Measurements from ENCODE around the gene BRINP3. TPM values are rescaled to one million over a fixed set of nuclear protein-coding genes. Genes with fewer than 3 reads are reported as not detected.

Gene BRINP3
- total RNA-seq, 1 donor from 2014 or later: 0.10 TPM

DNA sequence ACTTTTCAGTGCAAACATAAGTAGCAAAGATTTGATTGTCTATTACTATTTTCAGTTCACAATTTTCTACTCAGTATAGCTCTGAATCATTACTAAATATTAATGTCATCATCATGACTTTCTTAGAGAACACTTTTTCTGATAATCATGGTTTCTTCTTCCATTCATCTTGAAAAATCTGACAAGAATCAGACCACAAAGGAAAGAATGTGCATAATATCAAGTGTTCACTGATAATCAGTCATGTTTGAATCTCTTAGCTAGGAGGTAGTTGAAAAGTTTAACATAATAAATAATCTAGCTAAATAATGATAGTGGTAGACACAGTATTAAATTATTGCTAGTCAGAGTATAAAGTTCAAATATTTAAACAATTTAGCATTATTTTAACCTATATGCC is 133.2 kb downstream of the BRINP3 start:
- ATAC-seq: no peak
- intact Hi-C loops (cut with micrococcal nuclease): no loop called here
- DNase-seq: no peak

DNA sequence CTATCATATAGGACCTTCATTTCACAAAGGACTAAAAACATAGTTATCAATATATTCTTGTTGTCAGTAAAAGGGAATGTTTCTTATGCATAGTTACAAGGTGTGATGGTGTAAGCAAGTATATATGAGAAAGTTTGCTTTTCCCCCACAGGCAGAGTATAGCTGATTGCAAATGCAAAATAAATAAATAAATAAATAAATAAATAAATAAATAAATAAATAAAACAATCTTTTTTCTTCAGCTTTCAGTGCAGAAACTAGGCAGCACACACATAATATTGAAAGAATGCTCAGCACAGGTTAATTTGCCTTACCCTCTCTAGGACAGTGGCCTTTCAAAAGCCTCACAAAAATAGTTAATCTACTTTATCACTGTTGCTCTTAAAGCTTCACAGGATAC is 138.8 kb downstream of the BRINP3 start:
- DNase-seq: no peak
- intact Hi-C loops (cut with micrococcal nuclease): no loop called here
- ATAC-seq: no peak

DNA sequence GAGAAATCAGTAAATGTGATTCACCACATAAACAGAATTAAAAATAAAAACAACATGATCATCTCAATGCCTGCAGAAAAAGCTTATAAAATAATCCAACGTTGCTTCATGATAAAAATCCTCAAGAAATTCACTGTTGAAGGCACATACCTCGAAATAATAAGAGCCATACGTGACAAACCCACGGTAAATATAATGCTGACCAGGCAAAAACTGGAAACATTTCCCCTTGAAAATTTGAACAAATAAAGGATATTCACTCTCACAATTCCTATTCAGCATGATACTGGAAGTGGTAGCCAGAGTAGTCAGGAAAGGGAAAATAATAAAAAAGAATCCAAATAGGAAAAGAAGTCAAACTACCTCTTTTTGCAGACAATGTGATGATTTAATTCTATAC is 148.8 kb downstream of the BRINP3 start:
- no peak for ATAC-seq
- intact Hi-C loops (cut with micrococcal nuclease): no loop called here
- DNase-seq: no peak

DNA sequence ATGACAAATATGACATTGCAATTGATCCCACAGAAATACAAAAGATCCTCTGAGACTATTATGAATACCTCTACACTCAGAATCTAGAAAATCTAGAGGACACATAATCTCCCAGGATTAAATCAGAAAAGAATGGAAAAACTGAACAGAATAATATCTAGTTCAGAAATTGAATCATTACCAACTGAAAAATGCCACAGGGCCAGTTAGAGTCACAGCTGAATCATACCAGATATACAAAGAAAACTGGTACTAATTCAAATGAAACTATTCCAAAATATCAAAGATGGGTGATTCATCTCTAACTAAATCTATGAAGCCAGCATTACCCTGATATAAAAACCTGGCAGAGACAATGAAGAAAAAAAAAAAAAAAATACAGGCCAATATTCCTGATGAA is 149.3 kb downstream of the BRINP3 start:
- intact Hi-C loops (cut with micrococcal nuclease): no loop called here

DNA sequence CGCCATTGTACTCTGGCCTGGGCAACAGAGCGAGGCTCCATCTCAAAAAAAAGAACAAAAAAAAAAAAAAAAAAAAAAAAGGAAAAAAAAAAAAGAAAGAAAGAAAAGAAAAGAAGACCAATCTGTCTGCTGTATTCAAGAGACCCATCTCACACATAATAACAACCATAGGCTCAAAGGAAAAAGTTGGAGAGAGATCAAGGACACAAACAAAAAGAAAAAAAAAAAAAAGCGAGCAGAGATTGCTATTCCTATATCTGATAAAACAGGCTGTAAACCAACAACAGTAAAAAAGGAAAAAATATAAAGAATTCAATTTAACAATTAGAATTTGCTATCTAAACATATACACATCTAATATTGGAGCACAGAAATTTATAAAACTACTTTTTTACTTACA is 150.4 kb downstream of the BRINP3 start:
- intact Hi-C loops (cut with micrococcal nuclease): no loop called here
- ATAC-seq: no peak
- no peak for DNase-seq

More for the DNA sequence above, 149.3 kb downstream of the BRINP3 start:
- DNase-seq (no peak), ATAC-seq (no peak)

DNA sequence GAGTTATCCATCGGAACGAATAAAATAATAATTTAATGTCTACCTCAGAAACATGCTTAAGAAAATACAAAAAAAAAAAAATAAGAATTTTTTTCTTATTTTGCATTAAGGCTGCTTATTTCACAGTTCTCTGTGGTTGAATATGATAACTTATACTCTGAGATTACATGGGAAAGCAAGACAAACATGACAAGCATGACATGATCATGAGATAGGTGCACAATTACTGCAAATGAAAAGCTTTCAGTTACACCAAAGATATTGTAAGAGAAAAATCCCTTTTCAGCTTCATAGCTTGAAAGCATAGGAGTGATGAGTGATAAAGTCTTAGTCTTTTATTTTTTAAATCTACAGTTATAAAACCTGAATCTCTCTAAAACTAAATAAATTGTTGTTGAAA is 154.1 kb downstream of the BRINP3 start:
- DNase-seq (no peak), ATAC-seq (no peak)
- intact Hi-C loops (cut with micrococcal nuclease): no loop called here

DNA sequence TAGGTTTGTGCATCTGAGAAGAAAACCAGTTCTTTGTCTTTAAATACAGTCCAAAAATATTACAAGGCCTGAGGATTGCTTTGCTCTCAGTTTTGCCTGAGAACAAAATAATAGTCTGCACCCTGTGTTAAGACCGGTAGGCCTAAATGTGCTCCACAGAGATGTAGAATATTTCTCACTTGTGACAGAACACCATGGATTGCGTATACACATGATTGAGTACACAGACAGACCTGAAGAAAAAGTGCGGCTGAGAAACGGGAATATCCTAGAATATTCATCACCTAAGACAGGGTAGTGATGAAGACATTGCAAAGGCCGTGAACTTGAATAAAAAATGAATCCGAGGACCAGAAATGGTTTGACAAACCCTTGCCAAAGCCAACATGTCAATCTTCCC is 155.4 kb downstream of the BRINP3 start:
- DNase-seq (no peak), ATAC-seq (no peak)
- intact Hi-C loops (cut with micrococcal nuclease): no loop called here

DNA sequence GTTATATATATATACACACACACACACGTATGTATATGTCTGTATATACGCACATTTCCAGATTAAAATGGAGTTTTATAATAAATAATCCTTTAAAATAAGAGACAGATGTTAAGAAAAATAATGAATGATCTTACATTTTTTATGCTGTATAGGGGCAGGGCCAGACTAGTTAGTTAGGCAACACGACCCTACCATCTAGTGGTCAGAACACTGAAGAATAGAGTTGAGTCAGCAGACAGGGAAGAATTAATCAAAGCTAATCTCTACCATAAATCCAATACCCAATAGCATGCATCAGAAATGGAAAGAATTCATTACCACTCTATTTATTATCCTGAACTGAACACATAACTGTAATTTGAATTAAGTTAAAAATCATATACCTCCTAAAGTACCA is 156.7 kb downstream of the BRINP3 start:
- DNase-seq (no peak), ATAC-seq (no peak)
- intact Hi-C loops (cut with micrococcal nuclease): no loop called here

DNA sequence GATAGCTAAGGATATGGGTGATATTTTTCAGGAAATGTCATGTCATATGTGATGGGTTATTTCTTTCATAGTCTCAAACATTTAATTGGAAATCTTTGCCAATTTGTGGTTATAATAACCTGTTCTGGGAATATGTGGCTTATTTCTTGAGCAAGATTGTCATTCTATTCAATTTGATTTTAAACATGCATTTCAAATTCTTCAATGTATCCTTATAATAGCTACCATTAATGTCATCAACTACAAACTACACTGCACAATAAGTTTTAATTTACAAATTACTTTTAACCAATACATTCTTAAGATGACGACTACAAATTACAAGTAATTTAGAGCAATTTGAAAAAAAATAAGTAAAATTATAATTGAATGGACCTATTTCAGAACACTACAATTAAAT is 164.9 kb downstream of the BRINP3 start:
- no peak for DNase-seq
- no peak for ATAC-seq
- intact Hi-C loops (cut with micrococcal nuclease): no loop called here

DNA sequence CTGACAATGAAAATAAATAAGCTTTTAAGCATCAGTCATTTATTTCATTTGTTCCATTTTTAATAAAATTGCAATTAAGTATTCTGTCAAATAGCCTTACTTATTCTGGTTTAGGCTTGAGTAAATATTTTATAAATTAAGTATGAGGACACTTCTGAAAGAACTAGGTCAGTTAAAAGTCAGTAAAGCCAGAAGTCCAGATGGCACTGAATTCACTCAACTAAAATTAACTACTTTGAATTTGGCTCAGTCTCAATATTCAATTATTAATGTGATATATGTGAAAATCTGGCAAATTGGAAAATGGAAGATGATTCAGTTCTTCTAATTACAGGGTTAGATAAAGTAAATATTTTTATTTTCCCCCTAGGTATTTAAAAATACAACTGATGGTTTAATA is 174.2 kb downstream of the BRINP3 start:
- no peak for ATAC-seq
- intact Hi-C loops (cut with micrococcal nuclease): no loop called here

DNA sequence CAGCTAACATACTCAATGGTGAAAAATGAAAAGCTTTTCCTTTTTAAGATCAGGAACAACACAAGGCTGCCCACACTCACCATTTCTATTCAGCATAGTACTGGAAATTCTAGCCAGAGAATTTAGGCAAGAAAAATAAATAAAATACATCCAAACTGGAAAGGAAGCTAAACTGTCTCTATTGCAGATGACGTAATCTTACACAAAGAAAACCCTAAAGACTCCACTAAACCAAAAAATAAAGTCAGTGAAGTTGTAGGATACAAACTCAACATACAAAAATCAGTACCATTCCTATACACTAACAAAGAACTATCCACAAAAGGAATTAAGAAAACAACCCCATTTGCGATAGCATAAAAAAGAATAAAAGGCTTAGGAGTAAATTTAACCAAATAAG is 181.2 kb downstream of the BRINP3 start:
- intact Hi-C loops (cut with micrococcal nuclease): no loop called here
- DNase-seq: no peak
- ATAC-seq: no peak

More for the DNA sequence above, 174.2 kb downstream of the BRINP3 start:
- no peak for DNase-seq

DNA sequence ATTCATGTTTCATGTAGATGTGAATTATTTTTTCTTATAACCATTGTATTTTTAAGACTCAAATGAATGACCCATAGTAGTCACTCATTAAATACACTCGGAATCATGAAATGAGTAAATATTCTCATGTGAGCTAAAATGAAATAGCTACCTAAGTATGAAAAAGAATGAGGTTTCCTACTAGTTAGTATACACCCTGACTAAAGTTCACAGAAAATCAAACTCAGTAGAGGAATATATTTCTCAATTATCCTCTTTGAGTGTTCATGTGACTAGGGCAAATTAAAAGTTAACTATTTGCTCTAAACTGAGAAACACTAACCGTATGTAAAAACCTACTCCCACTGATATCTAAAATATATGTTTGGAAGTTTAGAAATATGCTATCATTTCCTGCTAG is 187.8 kb downstream of the BRINP3 start:
- intact Hi-C loops (cut with micrococcal nuclease): no loop called here
- DNase-seq: no peak
- no peak for ATAC-seq

DNA sequence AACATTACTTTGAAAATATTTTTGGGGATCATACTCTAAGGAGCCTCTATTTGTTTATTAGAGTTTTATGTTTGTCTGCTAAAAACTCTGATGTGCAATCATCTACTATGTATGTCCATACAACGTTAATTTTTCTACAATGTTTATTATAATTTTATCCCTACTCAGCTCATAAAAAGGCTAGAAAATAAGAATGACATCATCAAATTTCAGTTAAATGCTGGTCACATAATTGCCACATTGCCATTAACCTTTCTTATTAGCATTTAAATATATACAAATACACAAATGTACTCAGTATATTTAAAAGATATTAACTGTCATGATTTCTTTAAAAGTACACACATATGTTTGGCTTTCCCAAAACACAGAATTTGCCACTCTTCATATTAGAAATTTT is 191.6 kb downstream of the BRINP3 start:
- ATAC-seq (no peak), DNase-seq (no peak)
- intact Hi-C loops (cut with micrococcal nuclease): no loop called here

DNA sequence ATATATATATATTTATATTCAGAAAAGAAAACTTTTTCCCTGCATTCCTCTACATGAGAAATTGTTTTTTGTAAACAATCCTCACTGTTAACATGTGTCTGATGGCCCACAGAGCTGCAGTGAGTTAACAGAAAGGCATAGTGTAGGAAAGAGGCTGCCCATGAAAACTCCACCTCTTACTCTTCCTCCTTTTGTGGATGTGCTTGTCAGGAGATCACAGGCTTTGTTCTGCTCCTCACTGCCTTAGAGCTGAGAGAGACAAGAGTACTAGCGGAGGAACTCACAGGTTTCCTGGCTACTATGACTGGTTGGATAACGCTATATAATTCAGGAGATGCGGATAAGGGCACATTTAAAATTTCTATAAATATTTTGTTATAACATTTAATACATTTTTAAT is 200.6 kb downstream of the BRINP3 start:
- DNase-seq (no peak), ATAC-seq (no peak)
- intact Hi-C loops (cut with micrococcal nuclease): no loop called here

DNA sequence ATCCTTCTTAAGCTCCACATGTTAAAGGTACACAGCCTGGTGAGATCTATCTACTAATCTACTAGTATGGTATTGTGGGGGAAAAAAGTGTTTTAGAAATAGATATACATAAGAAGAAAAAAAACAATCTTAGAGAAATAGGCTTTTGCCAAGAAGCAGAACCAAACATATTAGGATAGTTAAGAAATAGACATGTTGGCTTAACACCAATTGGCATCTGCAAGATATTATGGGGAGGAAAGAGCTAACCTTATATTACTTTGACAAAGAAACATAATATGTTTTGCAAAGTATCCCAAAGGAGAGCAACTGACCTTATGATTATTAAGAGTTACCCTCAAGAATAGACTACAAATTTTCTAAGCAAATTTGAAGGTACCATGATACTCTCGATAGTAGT is 202.9 kb downstream of the BRINP3 start:
- intact Hi-C loops (cut with micrococcal nuclease): no loop called here
- ATAC-seq (no peak), DNase-seq (no peak)

DNA sequence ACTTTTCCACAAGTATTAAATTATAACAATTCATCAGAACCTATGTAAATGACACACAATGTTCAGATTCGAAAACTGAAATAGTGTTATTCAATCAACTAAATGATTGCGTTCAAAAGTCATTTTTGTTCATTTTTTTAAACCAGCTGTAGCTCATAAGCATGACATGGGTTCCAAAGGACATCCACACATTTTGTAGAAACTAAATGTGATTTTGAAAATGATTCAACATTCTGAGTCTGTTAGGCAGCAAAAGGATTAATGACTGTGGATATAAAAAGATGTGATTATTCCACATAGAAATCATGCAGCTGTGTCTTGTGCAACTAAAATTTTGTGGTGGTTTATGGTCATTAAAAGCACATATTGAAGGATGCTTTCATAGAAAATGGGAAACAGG is 204.5 kb downstream of the BRINP3 start:
- intact Hi-C loops (cut with micrococcal nuclease): no loop called here
- DNase-seq (no peak), ATAC-seq (no peak)

DNA sequence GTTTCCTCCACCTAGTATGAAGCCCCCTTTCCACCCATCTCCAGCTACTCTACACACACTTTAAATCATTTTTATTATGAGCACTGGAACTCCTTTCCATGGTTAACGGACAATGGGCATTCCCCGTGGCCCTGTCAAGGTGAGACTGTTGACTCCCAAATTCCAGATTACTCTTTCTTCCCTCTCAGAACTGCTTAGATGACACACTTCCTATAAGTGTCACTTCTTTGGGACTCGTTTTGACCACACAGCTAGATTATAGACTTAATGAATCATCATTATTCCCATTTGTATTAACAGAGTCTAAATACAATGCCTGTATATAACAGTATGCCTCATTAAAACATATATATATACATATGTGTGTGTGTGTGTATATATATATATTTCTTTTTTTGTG is 215.1 kb downstream of the BRINP3 start:
- intact Hi-C loops (cut with micrococcal nuclease): no loop called here
- DNase-seq (no peak), ATAC-seq (no peak)

DNA sequence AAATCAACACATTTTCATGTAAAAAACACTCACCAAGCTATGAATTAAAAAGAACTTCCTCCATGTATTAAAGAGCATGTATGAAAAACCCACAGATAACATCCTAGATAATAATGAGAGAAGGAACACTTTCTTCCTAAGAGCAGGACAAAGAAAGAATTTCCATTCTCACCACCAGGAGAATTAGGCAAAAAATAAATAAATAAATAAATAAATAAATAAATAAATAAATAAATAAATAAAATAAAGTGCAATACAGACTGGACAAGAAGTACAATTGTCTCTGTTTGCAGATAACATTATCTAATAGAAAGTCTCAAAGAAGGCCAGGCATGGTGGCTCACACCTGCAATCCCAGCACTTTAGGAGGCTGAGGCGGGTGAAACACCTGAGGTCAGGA is 218.2 kb downstream of the BRINP3 start:
- DNase-seq (no peak), ATAC-seq (no peak)
- intact Hi-C loops (cut with micrococcal nuclease): no loop called here

DNA sequence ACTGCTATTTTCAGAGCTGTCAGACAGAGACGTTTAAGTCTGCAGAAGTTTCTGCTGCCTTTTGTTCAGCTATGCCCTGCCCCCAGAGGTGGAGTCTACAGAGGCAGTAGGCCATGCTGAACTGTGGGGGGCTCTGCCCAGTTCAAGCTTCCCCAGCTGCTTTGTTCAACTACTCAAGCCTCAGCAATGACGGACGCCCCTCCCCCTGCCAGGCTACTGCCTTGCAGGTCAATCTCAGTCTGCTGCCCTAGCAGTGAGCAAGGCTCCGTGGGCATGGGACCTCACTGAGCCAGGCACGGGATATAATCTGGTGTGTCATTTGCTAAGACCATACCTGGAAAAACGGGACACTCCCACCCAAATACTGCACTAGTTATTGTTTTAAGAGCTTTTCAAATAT is 219.7 kb downstream of the BRINP3 start:
- intact Hi-C loops (cut with micrococcal nuclease): no loop called here
- ATAC-seq (no peak), DNase-seq (no peak)

DNA sequence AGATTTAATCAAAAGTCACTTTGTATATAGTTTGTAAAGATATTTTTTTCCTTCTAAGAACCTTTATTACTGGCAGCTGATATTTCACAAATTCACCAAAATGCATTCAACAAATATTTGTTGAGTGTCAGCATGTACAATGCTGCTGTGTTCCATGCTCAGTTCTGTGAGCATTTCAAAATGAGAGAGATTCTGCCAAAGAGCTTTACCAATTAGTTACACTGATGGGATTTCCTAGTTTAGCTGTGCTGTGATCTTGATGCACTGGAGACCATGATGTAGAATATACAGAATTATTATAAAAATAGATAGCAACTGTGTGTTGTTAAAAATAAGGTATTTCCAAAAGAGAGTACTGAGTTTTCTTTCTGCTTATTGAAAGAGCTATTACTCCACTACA is 225.6 kb downstream of the BRINP3 start:
- no peak for ATAC-seq
- DNase-seq: no peak
- intact Hi-C loops (cut with micrococcal nuclease): no loop called here

DNA sequence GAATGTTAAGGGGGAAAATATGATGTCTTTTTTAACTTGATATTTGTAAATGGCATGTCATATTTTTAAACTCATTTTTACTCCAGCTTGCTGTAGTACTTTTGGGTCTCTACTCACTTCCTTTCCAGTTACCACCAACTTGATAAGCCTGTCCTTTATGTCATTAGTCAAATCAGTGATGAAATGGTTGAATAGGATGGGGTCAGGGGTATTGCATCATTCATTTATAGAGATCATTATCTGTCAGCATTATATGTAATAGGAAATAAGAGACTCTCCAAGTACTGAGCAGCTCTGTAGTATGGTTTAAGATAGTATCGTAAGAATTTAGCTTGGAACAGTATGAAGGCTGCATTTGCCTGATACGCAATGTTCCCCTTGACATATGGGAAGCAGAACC is 227.3 kb downstream of the BRINP3 start:
- ATAC-seq: no peak
- no peak for DNase-seq
- intact Hi-C loops (cut with micrococcal nuclease): no loop called here

DNA sequence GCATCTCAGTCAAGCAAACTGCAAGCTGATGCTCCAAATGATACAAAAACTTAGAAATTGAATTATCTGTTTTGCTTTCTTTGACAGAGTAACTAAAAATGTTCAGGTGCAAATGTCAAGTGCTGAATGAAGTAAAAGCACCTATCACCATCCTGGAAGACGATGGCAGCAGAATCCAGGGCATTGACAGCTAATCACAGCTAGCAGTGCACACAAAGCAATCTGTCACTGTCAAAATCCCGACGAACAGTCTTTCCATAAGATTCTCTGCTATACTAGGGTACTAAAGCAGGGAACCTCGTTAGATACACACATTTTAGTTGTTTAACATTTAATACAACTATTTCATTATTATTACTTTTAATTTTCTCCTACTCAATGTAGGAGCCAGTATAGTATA is 233.3 kb downstream of the BRINP3 start:
- intact Hi-C loops (cut with micrococcal nuclease): no loop called here
- ATAC-seq: no peak

DNA sequence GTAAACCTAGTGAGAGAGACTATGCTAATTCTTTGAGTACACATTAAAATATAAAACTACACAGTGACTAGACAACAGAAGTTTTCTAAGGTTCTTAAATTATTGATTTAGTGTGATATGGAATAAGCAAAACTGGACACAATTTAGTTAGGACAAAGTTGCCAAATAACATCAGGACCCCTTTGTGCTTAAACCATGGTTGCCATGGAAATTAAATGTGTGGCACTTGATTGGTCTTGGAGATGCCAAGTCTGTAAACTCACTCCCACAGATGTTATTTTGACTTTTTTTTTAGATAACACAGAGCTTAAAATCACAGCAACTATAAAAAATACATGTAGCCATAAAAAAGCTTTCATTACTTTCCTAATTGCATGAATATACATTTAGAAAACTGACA is 234.6 kb downstream of the BRINP3 start:
- ATAC-seq (no peak), DNase-seq (no peak)
- intact Hi-C loops (cut with micrococcal nuclease): no loop called here

More for the DNA sequence above, 233.3 kb downstream of the BRINP3 start:
- no peak for DNase-seq
